Left ventricle myocardium inferior (tissue), 1 donor: Measurements from ENCODE around the gene NPAS2. TPM values are rescaled to one million over a fixed set of nuclear protein-coding genes. Genes with fewer than 3 reads are reported as not detected.
A peak's percentile ranks its signal among the peaks of the same experiment; 100 is the strongest.

Experiments used
- DNase-seq: peaks from one replicate; pipeline ENCODE4 v3.0.0-alpha.2; 2020
- H3K27ac ChIP-seq: fragments of 200-600 bp; replicated peaks from 2 replicates; pipeline ENCODE4 v1.8.0; 2021
- H3K27me3 ChIP-seq: fragments of 200-600 bp; 2 replicates; pipeline ENCODE4 v1.8.0; 2021; ENCODE audit warnings: low read depth
- H3K36me3 ChIP-seq: fragments of 200-600 bp; 2 replicates; pipeline ENCODE4 v1.8.0; 2021
- H3K4me1 ChIP-seq: fragments of 200-600 bp; 2 replicates; pipeline ENCODE4 v1.8.0; 2021
- H3K4me3 ChIP-seq: fragments of 200-600 bp; 2 replicates; pipeline ENCODE4 v1.8.0; 2021; ENCODE audit warnings: mild to moderate bottlenecking, moderate library complexity
- H3K9me3 ChIP-seq: fragments of 200-600 bp; replicated peaks from 2 replicates; pipeline ENCODE4 v1.8.0; 2021
- CTCF ChIP-seq: fragments of 200-600 bp; IDR thresholded peaks from 2 replicates; pipeline ENCODE4 v1.8.0; 2021; ENCODE audit warnings: antibody characterized with exemption, mild to moderate bottlenecking, borderline replicate concordance
- intact Hi-C: fragments of 100-400 bp; cut with micrococcal nuclease; formaldehyde crosslinking; loops from one replicate; pipeline ENCODE4 v1.11.0; 2022
- total RNA-seq: library from RNA; stranded (reverse); fragmentation: NEBNext Ultra II Directional; extraction: Animal tissue kit (Norgen Biotek cat#: 25700); gene quantifications from one replicate; pipeline ENCODE4 v1.2.1, GENCODE V29; 2021
- donor health status: DM: no; HTN: yes; CAD: no; lungs with severe emphysema.

The NPAS2 gene
- total RNA-seq, 1 donor from 2014 or later = 51.0 TPM

GRCh38 chr2:100983684-100984310 is 163.9 kb downstream of the NPAS2 start:
- intact Hi-C loops = loop anchor here (2.0 kb wide), 1 partner anchor 253 kb away; no protein-coding TSS in a partner anchor
- no peak for TF ChIP-seq CTCF
- no peaks in the 10 kb centered on the region for H3K9me3 ChIP-seq
- no peak overlapping the region for H3K4me3 ChIP-seq
- no peak for DNase-seq
- H3K27me3 ChIP-seq = no peaks in the 10 kb centered on the region
- peaks cover 4% of the 10 kb centered on the region for H3K4me1 ChIP-seq
- peak overlapping the region; percentile 24 for H3K27ac ChIP-seq
- H3K36me3 ChIP-seq = peaks cover 30% of the 10 kb centered on the region

DNA sequence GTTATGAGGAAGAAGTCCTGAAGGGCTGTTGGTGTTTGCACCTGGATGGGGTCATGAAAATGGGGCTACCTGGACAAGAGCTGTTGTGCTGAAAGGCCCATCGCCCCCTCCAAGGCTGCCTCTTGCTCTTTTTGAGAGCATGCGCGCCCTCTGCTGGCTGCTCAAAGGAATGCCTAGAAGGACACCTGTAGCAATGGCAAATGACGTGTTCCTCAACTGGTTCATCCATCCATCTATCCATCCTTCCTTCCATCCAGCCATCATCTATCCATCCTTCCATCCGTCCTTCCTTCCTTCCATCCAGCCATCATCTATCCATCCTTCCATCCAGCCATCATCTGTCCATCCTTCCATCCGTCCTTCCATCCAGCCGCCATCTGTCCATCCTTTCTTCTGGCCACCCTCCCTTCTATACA is 165.0 kb downstream of the NPAS2 start:
- Histone ChIP-seq H3K4me1 (peaks cover 8% of the 10 kb centered on the region), H3K9me3 (no peaks in the 10 kb centered on the region), H3K27ac (no peak overlapping the region), H3K36me3 (peaks cover 24% of the 10 kb centered on the region), H3K4me3 (no peak overlapping the region), H3K27me3 (no peaks in the 10 kb centered on the region)
- peak; percentile 90 for TF ChIP-seq CTCF
- DNase-seq = peak; percentile 73
- intact Hi-C loops = loop anchor here (2.0 to 5.0 kb wide), 2 partner anchors 254 to 378 kb away; no protein-coding TSS in a partner anchor

GRCh38 chr2:100986157-100986556 is 166.2 kb downstream of the NPAS2 start:
- DNase-seq = no peak
- TF ChIP-seq CTCF = no peak
- Histone ChIP-seq H3K4me1 (peaks cover 8% of the 10 kb centered on the region), H3K27me3 (no peaks in the 10 kb centered on the region), H3K36me3 (peaks cover 33% of the 10 kb centered on the region), H3K4me3 (no peak overlapping the region), H3K27ac (no peak overlapping the region), H3K9me3 (no peaks in the 10 kb centered on the region)
- intact Hi-C loops = loop anchor here (5.0 kb wide), 1 partner anchor 379 kb away; no protein-coding TSS in a partner anchor

GRCh38 chr2:100987536-100987935 is 167.6 kb downstream of the NPAS2 start:
- Histone ChIP-seq H3K4me1 (peaks cover 8% of the 10 kb centered on the region), H3K9me3 (no peaks in the 10 kb centered on the region), H3K4me3 (no peak overlapping the region), H3K36me3 (peaks cover 32% of the 10 kb centered on the region), H3K27me3 (no peaks in the 10 kb centered on the region), H3K27ac (no peak overlapping the region)
- TF ChIP-seq CTCF = no peak
- DNase-seq = no peak
- intact Hi-C loops = loop anchor here (5.0 kb wide), 1 partner anchor 380 kb away; no protein-coding TSS in a partner anchor

GRCh38 chr2:100987974-100988373 is 168.0 kb downstream of the NPAS2 start:
- DNase-seq = no peak
- H3K4me1 ChIP-seq = peaks cover 8% of the 10 kb centered on the region
- TF ChIP-seq CTCF = no peak
- no peaks in the 10 kb centered on the region for H3K9me3 ChIP-seq
- H3K36me3 ChIP-seq = peaks cover 29% of the 10 kb centered on the region
- intact Hi-C loops = loop anchor here (5.0 kb wide), 1 partner anchor 381 kb away; no protein-coding TSS in a partner anchor
- H3K4me3 ChIP-seq = no peak overlapping the region
- H3K27ac ChIP-seq = no peak overlapping the region
- H3K27me3 ChIP-seq = no peaks in the 10 kb centered on the region
